SK-N-MC (cell line): ENCODE measurements around the gene CDV3.

Experiments
- EZH2 ChIP-seq: fragments of 200-600 bp; sonication (generic); IDR thresholded peaks from one replicate; pipeline ENCODE4 v1.6.1; 2017; ENCODE audit warnings: antibody characterized with exemption
- FOXP2 ChIP-seq: optimal IDR thresholded peaks from 2 replicates; pipeline ENCODE3; 2011; ENCODE audit warnings: mild to moderate bottlenecking, moderate library complexity; ENCODE audit not compliant: insufficient read depth; ENCODE audit errors: extremely low read length, control extremely low read depth
- POLR2AphosphoS5 ChIP-seq: IDR thresholded peaks from 2 replicates; pipeline ENCODE4 v1.6.1; 2012; ENCODE audit warnings: mild to moderate bottlenecking, low read depth, low read length, borderline replicate concordance

DNA sequence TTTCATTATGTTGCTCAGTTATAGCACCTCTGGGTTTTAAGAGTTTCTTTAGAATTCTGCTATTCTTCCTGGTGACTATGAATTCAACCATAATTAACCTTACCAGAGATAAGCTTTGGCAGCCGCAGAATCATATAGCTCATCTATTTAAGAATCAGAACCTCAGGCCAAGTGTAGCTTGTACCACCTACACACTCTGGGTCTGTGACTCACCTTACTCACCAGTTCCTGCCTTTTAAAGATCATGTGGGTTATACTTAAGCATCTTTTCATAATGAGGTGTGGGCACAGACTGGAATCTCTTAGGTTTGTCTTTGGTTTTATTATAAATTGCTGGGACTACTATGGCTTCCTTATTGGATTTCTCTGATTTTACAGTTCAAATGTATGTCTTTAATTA is 21.9 kb downstream of the CDV3 start:
- no peak for TF ChIP-seq POLR2AphosphoS5
- TF ChIP-seq EZH2: no peak
- TF ChIP-seq FOXP2: no peak
